Vagina (tissue), 2 donors: ENCODE results near the gene STXBP6.

ENCODE experiments used
- POLR2A ChIP-seq, 2 donors: fragments of 450-650 bp; IDR thresholded peaks; one replicate each; pipeline ENCODE4 v1.6.1; 2017; ENCODE audit warnings: antibody characterized with exemption in 2 of 2, mild to moderate bottlenecking in 2 of 2, moderate library complexity in 2 of 2
- POLR2AphosphoS5 ChIP-seq, 2 donors: sonication (generic); formaldehyde crosslinking; IDR thresholded peaks; one replicate each; pipeline ENCODE4 v1.9.0; 2017; ENCODE audit warnings: antibody characterized with exemption in 2 of 2, mild to moderate bottlenecking in 2 of 2, low read depth in 1 of 2; ENCODE audit not compliant: insufficient read depth in 1 of 2
- TF ChIP-seq, protein P1 (sequence below), 3 experiments: fragments of 450-650 bp in 2 of 3; fragments of 200-600 bp in 1 of 3; sonication (generic) in 1 of 3; IDR thresholded peaks; one replicate each; pipeline ENCODE4 v1.5.1; 2017 to 2019; ENCODE audit warnings: antibody characterized with exemption in 3 of 3, mild to moderate bottlenecking in 2 of 3, moderate library complexity in 2 of 3

DNA sequence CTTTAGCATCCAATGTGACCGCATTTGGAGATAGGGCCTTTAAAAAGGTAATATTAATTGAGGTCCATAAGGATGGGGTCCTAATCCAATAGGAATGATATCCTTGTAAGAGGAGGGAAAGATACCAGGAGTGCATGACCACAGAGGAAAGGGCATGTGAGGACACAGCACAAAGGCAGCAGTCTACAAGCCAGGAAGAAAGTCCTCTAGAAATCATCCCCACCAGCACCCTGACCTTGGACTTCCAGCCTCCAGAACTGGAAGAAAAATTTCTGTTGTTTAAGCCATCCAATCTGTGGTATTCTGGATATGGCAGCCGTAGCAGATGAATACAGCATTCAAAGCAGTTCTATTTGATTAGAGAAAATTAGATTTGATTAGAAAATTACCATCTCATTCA lies 145.4 kb downstream of the STXBP6 start:
- TF ChIP-seq POLR2A (IDR thresholded peaks at IDR 0.05) (no peak), POLR2AphosphoS5 (IDR thresholded peaks at IDR 0.05; ENCODE audit: insufficient read depth in 1 of 2, low read depth in 1 of 2) (no peak)
- TF ChIP-seq, protein P1, sequence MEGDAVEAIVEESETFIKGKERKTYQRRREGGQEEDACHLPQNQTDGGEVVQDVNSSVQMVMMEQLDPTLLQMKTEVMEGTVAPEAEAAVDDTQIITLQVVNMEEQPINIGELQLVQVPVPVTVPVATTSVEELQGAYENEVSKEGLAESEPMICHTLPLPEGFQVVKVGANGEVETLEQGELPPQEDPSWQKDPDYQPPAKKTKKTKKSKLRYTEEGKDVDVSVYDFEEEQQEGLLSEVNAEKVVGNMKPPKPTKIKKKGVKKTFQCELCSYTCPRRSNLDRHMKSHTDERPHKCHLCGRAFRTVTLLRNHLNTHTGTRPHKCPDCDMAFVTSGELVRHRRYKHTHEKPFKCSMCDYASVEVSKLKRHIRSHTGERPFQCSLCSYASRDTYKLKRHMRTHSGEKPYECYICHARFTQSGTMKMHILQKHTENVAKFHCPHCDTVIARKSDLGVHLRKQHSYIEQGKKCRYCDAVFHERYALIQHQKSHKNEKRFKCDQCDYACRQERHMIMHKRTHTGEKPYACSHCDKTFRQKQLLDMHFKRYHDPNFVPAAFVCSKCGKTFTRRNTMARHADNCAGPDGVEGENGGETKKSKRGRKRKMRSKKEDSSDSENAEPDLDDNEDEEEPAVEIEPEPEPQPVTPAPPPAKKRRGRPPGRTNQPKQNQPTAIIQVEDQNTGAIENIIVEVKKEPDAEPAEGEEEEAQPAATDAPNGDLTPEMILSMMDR (IDR thresholded peaks at IDR 0.05): no peak
